HG02642 (cell line): Measurements from ENCODE around the gene GBX1.

Experiments used
- ATAC-seq: cut with Tn5 transposase; IDR thresholded peaks from one replicate; pipeline ENCODE4 v1.9.1; 2021; ENCODE audit warnings: mild to moderate bottlenecking; ENCODE audit not compliant: unreplicated experiment, poor library complexity

The GBX1 gene

DNA sequence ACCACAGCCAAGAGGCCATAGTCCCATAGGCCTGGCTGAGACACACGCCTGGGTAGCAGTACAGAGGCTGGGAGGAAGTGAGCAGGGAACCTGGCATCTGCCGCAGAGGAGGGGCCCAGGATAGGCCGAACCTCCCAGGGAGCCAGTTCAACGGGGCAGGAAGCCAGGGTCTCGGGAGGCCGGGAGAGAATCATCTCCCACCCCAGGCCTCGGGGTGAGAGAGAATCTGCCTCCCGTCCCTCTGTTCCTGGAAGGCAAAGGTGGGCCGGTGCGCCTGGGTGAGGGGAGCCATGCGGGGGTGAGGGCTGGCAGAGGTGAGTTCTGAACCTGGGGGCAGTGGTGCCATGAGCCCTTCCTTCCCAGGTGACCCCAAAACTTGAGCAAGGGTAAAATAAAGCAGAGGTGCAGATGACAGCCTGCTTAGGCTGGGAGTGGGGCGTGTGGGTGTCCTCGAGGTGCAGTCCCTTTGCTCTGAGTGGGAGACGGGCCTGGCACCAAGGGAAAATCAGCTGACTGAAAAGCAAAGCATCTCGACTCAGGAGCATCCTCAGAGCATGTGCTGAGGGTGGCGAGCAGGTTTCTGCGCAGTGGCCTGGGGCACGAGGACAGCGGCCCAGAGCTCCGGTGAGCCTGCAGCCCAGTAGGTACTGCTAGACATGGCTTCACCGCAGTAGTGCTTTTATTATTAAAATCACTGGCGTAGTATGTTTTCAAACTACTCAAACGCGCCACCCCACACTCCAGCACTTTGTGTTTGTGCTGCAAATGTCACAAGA is 65.7 kb downstream of the GBX1 start:
- no peak for ATAC-seq

DNA sequence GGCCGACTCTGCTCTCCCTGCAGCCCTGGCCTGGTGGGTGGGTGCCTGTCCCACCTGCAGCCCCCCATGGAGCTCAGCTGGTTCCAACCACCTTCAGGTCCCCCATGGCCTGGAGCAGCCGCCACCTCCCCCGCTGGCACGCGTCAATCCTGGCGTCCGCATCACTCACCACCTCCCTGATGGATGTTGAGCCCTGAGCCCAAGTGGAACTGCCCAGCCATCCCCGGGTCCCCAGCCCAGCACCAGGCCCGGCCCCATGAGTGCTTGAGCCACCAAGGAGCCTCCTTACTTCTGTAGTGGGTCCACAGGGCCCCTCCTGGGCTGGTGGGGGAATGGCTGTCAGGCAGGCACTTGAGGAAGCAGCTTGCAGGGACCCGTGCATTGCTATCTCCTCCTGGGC is 66.6 kb downstream of the GBX1 start:
- no peak for ATAC-seq

- no peak for ATAC-seq
Measured at GRCh38 chr7:151099486-151100211, 67.8 kb downstream of the GBX1 start.
